ENCODE data around the gene ZNF211.

Gene ZNF211

GRCh38 chr19:57665261-57665806 is 32.4 kb downstream of the ZNF211 start:
- H2AFZ ChIP-seq, result peak overlapping the region; percentile 99
- H3K27me3 ChIP-seq (ENCODE audit: control insufficient read depth, insufficient read depth, low read length), result no peaks in the 10 kb centered on the region
- no peak overlapping the region for H3K9ac ChIP-seq
- H3K4me2 ChIP-seq (ENCODE audit: low read length), result no peak overlapping the region
- H3K27ac ChIP-seq, result peak overlapping the region; percentile 80
- H3K9me3 ChIP-seq (ENCODE audit: control insufficient read depth, low read length), result no peaks in the 10 kb centered on the region
- TF ChIP-seq CTCF (IDR thresholded peaks at IDR 0.05), result no peak
- no peaks in the 10 kb centered on the region for H3K79me2 ChIP-seq
- peaks cover 4% of the 10 kb centered on the region for H3K4me1 ChIP-seq
- H3K36me3 ChIP-seq (ENCODE audit: control insufficient read depth, insufficient read depth, low read length), result no peaks in the 10 kb centered on the region
- H3K4me3 ChIP-seq (ENCODE audit: low read depth, low read length), result no peak overlapping the region

- H3K9ac ChIP-seq, result no peak overlapping the region
- no peak overlapping the region for H3K27ac ChIP-seq
- H3K9me3 ChIP-seq (ENCODE audit: control insufficient read depth, low read length), result no peaks in the 10 kb centered on the region
- H3K36me3 ChIP-seq (ENCODE audit: control insufficient read depth, insufficient read depth, low read length), result no peaks in the 10 kb centered on the region
- H3K27me3 ChIP-seq (ENCODE audit: control insufficient read depth, insufficient read depth, low read length), result no peaks in the 10 kb centered on the region
- H3K4me3 ChIP-seq (ENCODE audit: low read depth, low read length), result no peak overlapping the region
- H2AFZ ChIP-seq, result no peak overlapping the region
- peaks cover 4% of the 10 kb centered on the region for H3K4me1 ChIP-seq
- no peak overlapping the region for H3K4me2 ChIP-seq (ENCODE audit: low read length)
- no peaks in the 10 kb centered on the region for H3K79me2 ChIP-seq
- TF ChIP-seq CTCF (IDR thresholded peaks at IDR 0.05), result no peak
These were observed 34.3 kb downstream of the ZNF211 start for GRCh38 chr19:57667228-57667627.

GRCh38 chr19:57668635-57669034 is 35.7 kb downstream of the ZNF211 start, which contains the start of gene ZSCAN4:
TSS of gene ZSCAN4 (plus strand) at chr19:57668935. CDS start at chr19:57676146, 7,211 bp downstream.
- H3K9ac ChIP-seq, result no peak within 1 kb of the TSS
- no peaks in the 10 kb centered on the region for H3K9me3 ChIP-seq (ENCODE audit: control insufficient read depth, low read length)
- H3K79me2 ChIP-seq, result no peaks in the 10 kb centered on the region
- H2AFZ ChIP-seq, result no peak within 1 kb of the TSS
- peaks cover 4% of the 10 kb centered on the region for H3K4me1 ChIP-seq
- no peak within 1 kb of the TSS for H3K4me2 ChIP-seq (ENCODE audit: low read length)
- no peaks in the 10 kb centered on the region for H3K36me3 ChIP-seq (ENCODE audit: control insufficient read depth, insufficient read depth, low read length)
- TF ChIP-seq CTCF (IDR thresholded peaks at IDR 0.05), result no peak
- no peak within 1 kb of the TSS for H3K27ac ChIP-seq
- H3K27me3 ChIP-seq (ENCODE audit: control insufficient read depth, insufficient read depth, low read length), result no peaks in the 10 kb centered on the region
- H3K4me3 ChIP-seq (ENCODE audit: low read depth, low read length), result no peak within 1 kb of the TSS

- no peaks in the 10 kb centered on the region for H3K4me1 ChIP-seq
- no peak overlapping the region for H3K4me3 ChIP-seq (ENCODE audit: low read depth, low read length)
- no peak for TF ChIP-seq CTCF (IDR thresholded peaks at IDR 0.05)
- H3K27me3 ChIP-seq (ENCODE audit: control insufficient read depth, insufficient read depth, low read length), result no peaks in the 10 kb centered on the region
- H3K27ac ChIP-seq, result no peak overlapping the region
- no peaks in the 10 kb centered on the region for H3K9me3 ChIP-seq (ENCODE audit: control insufficient read depth, low read length)
- no peaks in the 10 kb centered on the region for H3K36me3 ChIP-seq (ENCODE audit: control insufficient read depth, insufficient read depth, low read length)
- no peaks in the 10 kb centered on the region for H3K79me2 ChIP-seq
- no peak overlapping the region for H3K9ac ChIP-seq
- H2AFZ ChIP-seq, result no peak overlapping the region
- no peak overlapping the region for H3K4me2 ChIP-seq (ENCODE audit: low read length)
These were observed 38.3 kb downstream of the ZNF211 start for GRCh38 chr19:57671124-57671895.

All from parathyroid adenoma (tissue), 2 donors.